Left lung (tissue), 10 donors: Measurements from ENCODE around the gene C18orf32. TPM values are rescaled to one million over a fixed set of nuclear protein-coding genes. Genes with fewer than 3 reads are reported as not detected.
"Not testable (repeated sequence)": the region's sequence is repeated elsewhere in the genome, so short reads cannot be mapped to it uniquely, and the experiment has no call there.

Experiments used
- ATAC-seq: fragments of 200-7000 bp; cut with Tn5 transposase; one replicate; pipeline ENCODE4 v1.9.1; 2020; ENCODE audit warnings: moderate library complexity
- DNase-seq, 4 donors: peaks; one replicate each; pipeline ENCODE4 v3.0.0-alpha.2; 2013 to 2020
- H3K27ac ChIP-seq, 2 donors: fragments of 200-600 bp; sonication (generic) in 1 of 2; one replicate each; pipeline versions ENCODE4 v1.5.0 to v1.8.0; 2020 to 2021
- H3K27me3 ChIP-seq, 2 donors: fragments of 200-600 bp; sonication (generic) in 1 of 2; one replicate each; pipeline versions ENCODE4 v1.5.0 to v1.8.0; 2020 to 2021
- H3K36me3 ChIP-seq, 2 donors: fragments of 200-600 bp; sonication (generic) in 1 of 2; one replicate each; pipeline versions ENCODE4 v1.5.0 to v1.8.0; 2020 to 2021
- H3K4me1 ChIP-seq, 2 donors: fragments of 200-600 bp; one replicate each; pipeline ENCODE4 v1.8.0; 2021
- H3K4me3 ChIP-seq, 2 donors: fragments of 200-600 bp; sonication (generic) in 1 of 2; one replicate each; pipeline versions ENCODE4 v1.5.0 to v1.8.0; 2020 to 2021; ENCODE audit warnings: mild to moderate bottlenecking in 1 of 2
- H3K9me3 ChIP-seq, 2 donors: fragments of 200-600 bp; sonication (generic) in 1 of 2; one replicate each; pipeline versions ENCODE4 v1.5.0 to v1.8.0; 2020 to 2021
- intact Hi-C, 2 donors: fragments of 100-400 bp; cut with DNase I; formaldehyde crosslinking; loops; one replicate each; pipeline versions ENCODE4 v1.11.2 to v1.14.2; 2022
- polyA plus RNA-seq, 6 donors: library from polyadenylated mRNA; unstranded; fragments of 120-200 nt; gene quantifications; one replicate each; pipeline ENCODE4 v1.2.1, GENCODE V29; 2013; ENCODE audit not compliant: insufficient read length in 6 of 6
- total RNA-seq, 2 donors: library from RNA; stranded (reverse); fragmentation: NEBNext Ultra II Directional; extraction: Animal tissue kit (Norgen Biotek cat#: 25700); gene quantifications; one replicate each; pipeline ENCODE4 v1.2.1, GENCODE V29; 2021
- TF ChIP-seq, protein P1 (sequence below), 2 donors: fragments of 200-600 bp; sonication (generic) in 1 of 2; IDR thresholded peaks; one replicate each; pipeline versions ENCODE4 v1.5.0 to v1.8.0; 2021; ENCODE audit warnings: antibody characterized with exemption in 2 of 2
- donor health status: DM: no; HTN: yes; CAD: no.
- donor health status: DM: no; HTN: no; CAD: no.

Gene C18orf32
- total and polyA plus RNA-seq, 8 donors = 22.3 to 78.6 (median 25.6) TPM

DNA sequence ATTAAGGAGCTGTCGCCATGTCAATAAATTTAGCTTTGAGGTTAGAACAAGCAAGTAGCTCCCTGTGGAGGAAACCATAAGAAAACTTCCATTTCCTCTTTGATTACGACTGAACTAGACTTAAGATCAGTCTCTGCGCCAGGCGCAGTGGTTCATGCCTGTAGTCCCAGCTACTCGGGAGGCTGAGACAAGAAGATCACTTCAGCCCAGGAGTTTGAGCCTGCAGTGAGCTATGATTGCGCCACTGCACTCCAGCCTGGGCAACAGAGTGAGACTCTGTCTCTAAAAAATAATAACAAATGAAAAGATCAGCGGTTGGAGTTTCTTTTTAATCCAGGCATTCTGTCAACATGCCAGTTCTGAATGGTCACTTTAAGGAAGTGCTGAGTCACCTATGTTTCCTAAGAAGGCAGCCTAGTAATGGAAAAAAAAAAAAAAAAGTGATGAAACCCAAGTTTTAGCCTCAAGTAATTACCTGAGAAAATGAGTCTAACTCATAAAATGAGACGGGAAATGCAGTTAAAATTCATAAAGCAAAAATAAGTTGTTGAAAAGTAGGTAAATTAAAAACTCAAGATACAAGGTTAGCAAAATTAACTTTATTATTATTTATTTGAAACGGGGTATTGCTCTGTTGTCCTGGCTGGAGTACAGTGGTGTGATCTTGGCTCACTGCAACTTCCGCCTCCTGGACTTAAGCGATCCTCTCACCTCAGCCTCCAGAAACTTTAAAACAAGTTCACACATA, 10.2 kb downstream of the C18orf32 start:
- peaks cover 0 to 28% of the 10 kb centered on the region in 2 donors for H3K36me3 ChIP-seq
- peak overlapping the region in 1 of 2 donors; percentile 3 for H3K4me3 ChIP-seq
- peak overlapping the region; percentile 78 to 86 for H3K27ac ChIP-seq
- intact Hi-C loops = no loop called here
- DNase-seq (peak in 2 of 4 donors; percentile 57 to 79), ATAC-seq (peak; percentile 83)
- no peaks in the 10 kb centered on the region for H3K27me3 ChIP-seq
- TF ChIP-seq, protein P1, sequence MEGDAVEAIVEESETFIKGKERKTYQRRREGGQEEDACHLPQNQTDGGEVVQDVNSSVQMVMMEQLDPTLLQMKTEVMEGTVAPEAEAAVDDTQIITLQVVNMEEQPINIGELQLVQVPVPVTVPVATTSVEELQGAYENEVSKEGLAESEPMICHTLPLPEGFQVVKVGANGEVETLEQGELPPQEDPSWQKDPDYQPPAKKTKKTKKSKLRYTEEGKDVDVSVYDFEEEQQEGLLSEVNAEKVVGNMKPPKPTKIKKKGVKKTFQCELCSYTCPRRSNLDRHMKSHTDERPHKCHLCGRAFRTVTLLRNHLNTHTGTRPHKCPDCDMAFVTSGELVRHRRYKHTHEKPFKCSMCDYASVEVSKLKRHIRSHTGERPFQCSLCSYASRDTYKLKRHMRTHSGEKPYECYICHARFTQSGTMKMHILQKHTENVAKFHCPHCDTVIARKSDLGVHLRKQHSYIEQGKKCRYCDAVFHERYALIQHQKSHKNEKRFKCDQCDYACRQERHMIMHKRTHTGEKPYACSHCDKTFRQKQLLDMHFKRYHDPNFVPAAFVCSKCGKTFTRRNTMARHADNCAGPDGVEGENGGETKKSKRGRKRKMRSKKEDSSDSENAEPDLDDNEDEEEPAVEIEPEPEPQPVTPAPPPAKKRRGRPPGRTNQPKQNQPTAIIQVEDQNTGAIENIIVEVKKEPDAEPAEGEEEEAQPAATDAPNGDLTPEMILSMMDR (IDR thresholded peaks at IDR 0.05) = no peak
- H3K4me1 ChIP-seq = peaks cover 5 to 20% of the 10 kb centered on the region in 2 donors
- H3K9me3 ChIP-seq = no peaks in the 10 kb centered on the region

DNA sequence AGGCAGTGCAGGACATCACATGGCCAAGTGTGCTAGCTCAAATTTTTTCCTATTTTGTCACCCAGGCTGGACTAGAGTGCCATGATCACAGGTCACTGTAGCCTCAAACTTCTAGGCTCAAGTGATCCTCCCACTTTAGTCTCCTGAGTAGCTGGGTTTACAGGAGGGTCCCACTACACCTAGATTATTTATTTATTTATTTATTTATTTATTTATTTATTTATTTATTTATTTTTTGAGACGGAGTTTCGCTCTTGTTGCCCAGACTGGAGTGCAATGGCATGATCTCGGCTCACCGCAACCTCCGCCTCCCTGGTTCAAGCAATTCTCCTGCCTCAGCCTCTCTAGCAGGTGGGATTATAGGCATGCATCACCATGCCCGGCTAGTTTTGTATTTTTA, 12.1 kb downstream of the C18orf32 start:
- DNase-seq, H3K4me3 ChIP-seq, H3K9me3 ChIP-seq, H3K36me3 ChIP-seq, intact Hi-C loops, H3K27me3 ChIP-seq, ATAC-seq, H3K27ac ChIP-seq: not testable (repeated sequence)
- H3K4me1 ChIP-seq = peaks cover 5 to 20% of the 10 kb centered on the region in 2 donors

DNA sequence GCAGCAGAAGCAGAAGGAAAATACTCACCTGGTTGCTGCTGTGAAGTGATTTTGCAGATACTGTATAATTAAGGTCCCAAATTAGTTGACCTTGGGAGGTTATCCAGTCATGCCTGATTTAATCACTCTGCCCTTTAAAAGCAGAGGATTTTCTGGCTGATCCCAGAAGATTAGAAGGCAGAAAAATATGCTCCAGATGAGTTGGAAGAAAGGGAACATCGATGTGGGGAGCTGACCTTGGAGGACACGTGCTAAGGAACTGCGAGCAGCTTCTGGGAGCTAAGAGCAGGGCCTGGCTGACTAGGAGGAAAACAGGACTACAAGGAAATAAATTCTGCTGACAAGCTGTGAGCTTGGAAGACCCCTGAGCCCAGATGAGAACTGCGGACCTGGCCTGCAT, 13.3 kb downstream of the C18orf32 start:
- Histone ChIP-seq H3K9me3 (no peaks in the 10 kb centered on the region), H3K4me1 (peaks cover 5 to 20% of the 10 kb centered on the region in 2 donors), H3K27ac (no peak overlapping the region), H3K36me3 (no peaks in the 10 kb centered on the region), H3K27me3 (no peaks in the 10 kb centered on the region), H3K4me3 (no peak overlapping the region)
- intact Hi-C loops = no loop called here
- ATAC-seq (no peak), DNase-seq (no peak)
- TF ChIP-seq, protein P1 (IDR thresholded peaks at IDR 0.05) = no peak

DNA sequence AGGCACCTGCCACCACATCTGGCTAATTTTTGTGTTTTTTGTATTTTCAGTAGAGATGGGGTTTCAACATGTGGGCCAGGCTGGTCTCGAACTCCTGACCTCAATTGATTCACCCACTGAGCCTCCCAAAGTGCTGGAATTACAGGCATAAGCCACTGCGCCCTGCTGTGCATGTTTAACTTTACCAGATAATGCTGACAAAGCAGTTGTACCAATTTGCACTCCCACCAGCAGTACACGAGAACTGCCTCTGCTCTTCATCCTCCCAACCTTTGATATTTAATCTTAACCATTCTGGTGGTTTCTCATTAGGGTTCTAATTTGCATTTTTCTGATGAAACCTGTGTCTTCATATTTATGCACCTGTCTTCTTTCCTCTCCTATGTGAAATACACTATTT, 14.6 kb downstream of the C18orf32 start:
- H3K4me1 ChIP-seq = peaks cover 5 to 17% of the 10 kb centered on the region in 2 donors
- no peak overlapping the region for H3K27ac ChIP-seq
- no peak overlapping the region for H3K4me3 ChIP-seq
- TF ChIP-seq, protein P1 (IDR thresholded peaks at IDR 0.05) = no peak
- DNase-seq (no peak), ATAC-seq (no peak)
- no peaks in the 10 kb centered on the region for H3K9me3 ChIP-seq
- intact Hi-C loops = no loop called here
- no peaks in the 10 kb centered on the region for H3K36me3 ChIP-seq
- H3K27me3 ChIP-seq = no peaks in the 10 kb centered on the region

DNA sequence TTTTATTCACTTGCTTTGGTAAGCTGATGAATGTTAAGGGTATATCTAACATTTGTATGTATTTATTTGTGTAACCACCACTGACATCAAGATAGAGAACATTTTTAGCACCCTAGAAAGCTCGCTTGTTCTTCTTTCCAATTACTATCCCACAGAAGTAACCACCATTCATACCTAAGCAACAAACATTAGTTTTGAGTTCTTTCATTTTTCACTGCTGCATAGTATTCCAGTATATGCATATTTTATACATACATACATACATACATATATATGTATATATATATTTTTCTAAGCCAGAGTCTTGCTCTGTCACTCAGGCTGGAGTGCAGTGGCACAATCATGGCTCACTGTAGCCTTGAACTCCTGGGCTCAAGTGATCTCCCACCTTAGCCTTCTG, 15.5 kb downstream of the C18orf32 start:
- H3K27me3 ChIP-seq = no peaks in the 10 kb centered on the region
- intact Hi-C loops = no loop called here
- no peaks in the 10 kb centered on the region for H3K36me3 ChIP-seq
- H3K27ac ChIP-seq = no peak overlapping the region
- no peaks in the 10 kb centered on the region for H3K9me3 ChIP-seq
- TF ChIP-seq, protein P1 (IDR thresholded peaks at IDR 0.05) = no peak
- ATAC-seq (no peak), DNase-seq (no peak)
- H3K4me1 ChIP-seq = peaks cover 0 to 8% of the 10 kb centered on the region in 2 donors
- H3K4me3 ChIP-seq = no peak overlapping the region

DNA sequence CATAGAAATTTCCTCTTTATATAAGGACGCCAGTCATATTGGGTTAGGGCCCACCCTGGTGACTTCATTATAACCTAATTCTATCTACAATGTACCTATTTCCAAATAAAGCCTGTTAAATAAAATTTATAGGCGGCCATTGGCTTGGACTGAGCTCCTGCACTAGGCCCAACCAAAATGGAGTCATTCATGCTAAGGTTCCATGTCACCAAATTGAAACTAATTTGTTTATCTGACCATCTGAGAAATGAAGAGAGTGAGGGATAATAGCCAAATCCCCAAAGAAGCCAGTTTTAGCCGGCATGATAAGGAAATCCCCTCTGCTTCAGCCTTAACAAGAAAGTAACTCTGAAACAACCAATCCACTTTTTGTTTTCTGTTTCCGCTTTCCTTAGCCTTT, 19.4 kb downstream of the C18orf32 start:
- TF ChIP-seq, protein P1 (IDR thresholded peaks at IDR 0.05) = no peak
- intact Hi-C loops = no loop called here
- no peak overlapping the region for H3K4me3 ChIP-seq
- H3K36me3 ChIP-seq = no peaks in the 10 kb centered on the region
- ATAC-seq (no peak), DNase-seq (no peak)
- no peaks in the 10 kb centered on the region for H3K4me1 ChIP-seq
- no peaks in the 10 kb centered on the region for H3K9me3 ChIP-seq
- no peaks in the 10 kb centered on the region for H3K27me3 ChIP-seq
- H3K27ac ChIP-seq = no peak overlapping the region
